B cell (primary cell): ENCODE data around the gene PCDHB16.

Experiments
- CTCF ChIP-seq: fragments of 200-600 bp; IDR thresholded peaks from one replicate; pipeline ENCODE4 v1.8.0; 2022; ENCODE audit warnings: antibody characterized with exemption, mild to moderate bottlenecking
- EZH2 ChIP-seq: IDR thresholded peaks from 2 replicates; pipeline ENCODE4 v1.6.1; 2012; ENCODE audit warnings: borderline replicate concordance, low read depth, mild to moderate bottlenecking, moderate library complexity, low read length; ENCODE audit not compliant: insufficient read depth, poor library complexity, severe bottlenecking

- TF ChIP-seq CTCF (peak; percentile 38), EZH2 (no peak)
Measured at GRCh38 chr5:141223112-141223783, 41.1 kb downstream of the PCDHB16 start, which contains the start of gene PCDHB14.
